Measurements from ENCODE around the gene UTP25. TPM values are rescaled to one million over a fixed set of nuclear protein-coding genes. Genes with fewer than 3 reads are reported as not detected.

Gene UTP25
- total and polyA plus RNA-seq, 2 of the 4 experiments (the other 2 are of a cell fraction): 7.1 to 17.4 TPM

- in situ Hi-C loops (cut with MboI; ENCODE audit: low sequenced_read_pairs): no loop called here
- ATAC-seq (ENCODE audit: low read depth): no peak
- Histone ChIP-seq H3K9me3 (ENCODE audit: control insufficient read depth, insufficient read depth, low read length) (no peaks in the 10 kb centered on the region), H3K9me1 (ENCODE audit: insufficient read depth, low read length) (no peaks in the 10 kb centered on the region; the same call in 1 of the 2 replicates), H2BK20ac (ENCODE audit: low read depth, low read length) (no peak overlapping the region), H4K20me1 (ENCODE audit: insufficient read depth, low read length) (no peaks in the 10 kb centered on the region), H3K56ac (ENCODE audit: extremely low read depth, insufficient read depth, low read length) (no peak overlapping the region), H3K9ac (ENCODE audit: low read depth, low read length) (no peak overlapping the region), H2AK5ac (ENCODE audit: low read depth, low read length) (no peak overlapping the region; the same call in 1 of the 2 replicates), H4K91ac (ENCODE audit: insufficient read depth, low read depth, low read length) (no peak overlapping the region), H3K4me1 (ENCODE audit: control insufficient read depth, insufficient read depth, low read length) (peaks cover 4% of the 10 kb centered on the region; the same call in 1 of the 2 replicates), H3K4me3 (ENCODE audit: insufficient read depth, low read depth, low read length) (no peak overlapping the region), H2BK15ac (ENCODE audit: low read depth, low read length) (no peak overlapping the region), H3K4ac (ENCODE audit: low read depth, low read length) (no peak overlapping the region; the same call in 1 of the 2 replicates), H3K18ac (ENCODE audit: low read depth, low read length) (no peak overlapping the region), H4K5ac (ENCODE audit: low read depth, low read length) (no peak overlapping the region), H2AFZ (replicated peaks; ENCODE audit: low read length, poor library complexity) (no peak overlapping the region), H3K14ac (replicated peaks; ENCODE audit: low read depth, low read length) (no peak overlapping the region), H2BK5ac (ENCODE audit: low read depth, low read length, poor library complexity, severe bottlenecking) (peak overlapping the region; percentile 47), H3K79me1 (ENCODE audit: low read depth in 1 of 2, low read length in 2 of 2) (peaks cover 8 to 40% of the 10 kb centered on the region in 2 experiments), H3K4me2 (ENCODE audit: low read depth, low read length) (0 out of 2 replicates have a peak overlapping the region, but pooled peaks have one; percentile 32), H3K27me3 (ENCODE audit: control insufficient read depth, insufficient read depth, low read length) (no peaks in the 10 kb centered on the region), H4K8ac (ENCODE audit: low read depth in 2 of 2, low read length in 2 of 2) (peak overlapping the region in 1 of 2 experiments; percentile 27; a peak in 1 of 4 replicates), H3K27ac (ENCODE audit: insufficient read depth, low read length) (no peak overlapping the region), H3K36me3 (ENCODE audit: control insufficient read depth, insufficient read depth, low read length) (peaks cover 11% of the 10 kb centered on the region), H2BK120ac (ENCODE audit: low read depth, low read length) (no peak overlapping the region), H2AK9ac (replicated peaks; ENCODE audit: low read depth, low read length, poor library complexity) (no peak overlapping the region), H3K23ac (ENCODE audit: low read depth, low read length) (no peak overlapping the region)
- ChIA-PET CTCF (no interaction called here), POLR2A (ENCODE audit: unreplicated experiment) (no interaction called here)
- no CpG with 5 or more reads among the region's 2 CpGs for WGBS, 2 experiments (ENCODE audit: extremely low coverage in 2 of 2, insufficient read length in 1 of 2)
- DNase-seq: peak; percentile 26
- TF ChIP-seq USF2 (IDR thresholded peaks at IDR 0.05; ENCODE audit: low read depth, low read length): peak; percentile 25; the same call in 1 of the 2 replicates
- TF ChIP-seq, protein P1, sequence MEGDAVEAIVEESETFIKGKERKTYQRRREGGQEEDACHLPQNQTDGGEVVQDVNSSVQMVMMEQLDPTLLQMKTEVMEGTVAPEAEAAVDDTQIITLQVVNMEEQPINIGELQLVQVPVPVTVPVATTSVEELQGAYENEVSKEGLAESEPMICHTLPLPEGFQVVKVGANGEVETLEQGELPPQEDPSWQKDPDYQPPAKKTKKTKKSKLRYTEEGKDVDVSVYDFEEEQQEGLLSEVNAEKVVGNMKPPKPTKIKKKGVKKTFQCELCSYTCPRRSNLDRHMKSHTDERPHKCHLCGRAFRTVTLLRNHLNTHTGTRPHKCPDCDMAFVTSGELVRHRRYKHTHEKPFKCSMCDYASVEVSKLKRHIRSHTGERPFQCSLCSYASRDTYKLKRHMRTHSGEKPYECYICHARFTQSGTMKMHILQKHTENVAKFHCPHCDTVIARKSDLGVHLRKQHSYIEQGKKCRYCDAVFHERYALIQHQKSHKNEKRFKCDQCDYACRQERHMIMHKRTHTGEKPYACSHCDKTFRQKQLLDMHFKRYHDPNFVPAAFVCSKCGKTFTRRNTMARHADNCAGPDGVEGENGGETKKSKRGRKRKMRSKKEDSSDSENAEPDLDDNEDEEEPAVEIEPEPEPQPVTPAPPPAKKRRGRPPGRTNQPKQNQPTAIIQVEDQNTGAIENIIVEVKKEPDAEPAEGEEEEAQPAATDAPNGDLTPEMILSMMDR (conservative IDR thresholded peaks at IDR 0.05; ENCODE audit: low read depth, low read length): no peak
- no TSS peak for BruUV-seq (replicated peaks)
- dilution Hi-C loops (cut with HindIII; ENCODE audit: low sequenced_read_pairs, unreplicated experiment): no loop called here
- intact Hi-C loops (cut with micrococcal nuclease): loop anchor here (10.0 kb wide), 1 partner anchor 875 kb away; no protein-coding TSS in a partner anchor
Observed at GRCh38 chr1:209829716-209830115, 1.9 kb downstream of the UTP25 start.
